GM23248 (cell line): Measurements from ENCODE around the gene SPDYC.

Experiments used
- EZH2 ChIP-seq: fragments of 200-600 bp; sonication (generic); IDR thresholded peaks from 2 replicates; pipeline ENCODE4 v1.6.1; 2018; ENCODE audit warnings: antibody characterized with exemption, mild to moderate bottlenecking; ENCODE audit not compliant: insufficient read depth, poor library complexity, severe bottlenecking
- EZH2phosphoT487 ChIP-seq: fragments of 200-600 bp; sonication (generic); IDR thresholded peaks from 2 replicates; pipeline ENCODE4 v1.6.1; 2018; ENCODE audit warnings: antibody characterized with exemption, moderate library complexity, mild to moderate bottlenecking, low read depth; ENCODE audit not compliant: insufficient read depth

GRCh38 chr11:65218446-65218845 lies 48.4 kb downstream of the SPDYC start:
- TF ChIP-seq EZH2phosphoT487 = no peak
- TF ChIP-seq EZH2 = no peak
